Caco-2 (cell line): ENCODE data around the gene FBXL15. TPM values are rescaled to one million over a fixed set of nuclear protein-coding genes. Genes with fewer than 3 reads are reported as not detected.

Source experiments
- BruUV-seq: library from RNA; stranded (reverse); fragments of 400-500 nt; replicated peaks from 2 replicates; lab custom pipeline; 2021; lab: Mats Ljungman, UMichigan
- CTCF ChIA-PET: fragments of 300-600 bp; sonication (Branson Sonifier 250); formaldehyde crosslinking; loops from one replicate; lab custom pipeline; 2022; ENCODE audit warnings: antibody characterized with exemption; lab: Charles Lee
- POLR2A ChIA-PET: fragments of 300-600 bp; sonication (Branson Sonifier 250); formaldehyde crosslinking; loops from one replicate; lab custom pipeline; 2022; ENCODE audit warnings: antibody characterized with exemption; lab: Charles Lee
- DNase-seq, 2 experiments: peaks; one replicate each; pipeline versions ENCODE4 v3.0.0 to v3.0.0-alpha.2; 2020 to 2022
- H3K27me3 ChIP-seq: replicated peaks from 2 replicates; pipeline ENCODE4 v1.6.0; 2011; ENCODE audit warnings: low read length; ENCODE audit not compliant: control insufficient read depth, insufficient read depth
- H3K36me3 ChIP-seq: 2 replicates; pipeline ENCODE4 v1.5.1; 2011; ENCODE audit warnings: low read length; ENCODE audit not compliant: control insufficient read depth, insufficient read depth
- H3K4me1 ChIP-seq: fragments of 250-450 bp; sonication (Bioruptor Pico); 2 replicates; pipeline ENCODE4 v1.5.1; 2020; ENCODE audit warnings: mild to moderate bottlenecking
- H3K4me3 ChIP-seq: 2 replicates; pipeline ENCODE4 v1.5.1; 2011; ENCODE audit warnings: low read depth, mild to moderate bottlenecking, control low read depth, low read length
- H3K9me3 ChIP-seq: fragments of 250-450 bp; sonication (Bioruptor Pico); 2 replicates; pipeline ENCODE4 v1.5.1; 2020; ENCODE audit warnings: mild to moderate bottlenecking, moderate library complexity
- H3K27ac Mint-ChIP-seq: one replicate; pipeline ENCODE4 v1.8.0; 2022; ENCODE audit warnings: mixed read lengths; ENCODE audit not compliant: unreplicated experiment
- H3K27me3 Mint-ChIP-seq: one replicate; pipeline ENCODE4 v1.8.0; 2022; ENCODE audit warnings: mixed read lengths; ENCODE audit not compliant: insufficient read depth, unreplicated experiment
- H3K36me3 Mint-ChIP-seq: one replicate; pipeline ENCODE4 v1.8.0; 2022; ENCODE audit warnings: mild to moderate bottlenecking, mixed read lengths; ENCODE audit not compliant: insufficient read depth, unreplicated experiment
- H3K4me1 Mint-ChIP-seq: one replicate; pipeline ENCODE4 v1.8.0; 2022; ENCODE audit warnings: low read depth, mixed read lengths; ENCODE audit not compliant: unreplicated experiment
- H3K4me3 Mint-ChIP-seq: one replicate; pipeline ENCODE4 v1.8.0; 2022; ENCODE audit warnings: mild to moderate bottlenecking, moderate library complexity, mixed read lengths; ENCODE audit not compliant: unreplicated experiment
- H3K9me3 Mint-ChIP-seq: one replicate; pipeline ENCODE4 v1.8.0; 2022; ENCODE audit warnings: mixed read lengths; ENCODE audit not compliant: unreplicated experiment
- intact Hi-C: fragments of 100-400 bp; cut with micrococcal nuclease; formaldehyde crosslinking; loops from one replicate; pipeline ENCODE4 v1.10.0; 2022; ENCODE audit not compliant: unreplicated experiment
- total RNA-seq: library from RNA; stranded (reverse); gene quantifications from 2 replicates; pipeline ENCODE4 v1.2.3, GENCODE V29; 2022
- TF ChIP-seq, protein P1 (sequence below), 2 experiments: fragments of 200-600 bp in 1 of 2; IDR thresholded peaks; 1 replicate in 1 of 2; 2 replicates in 1 of 2; pipeline versions ENCODE4 v1.5.1 to v1.8.0; 2011 to 2022; ENCODE audit warnings: antibody characterized with exemption in 1 of 2, control low read depth in 1 of 2, inconsistent platforms in 1 of 2, low read depth in 1 of 2, low read length in 1 of 2, mild to moderate bottlenecking in 1 of 2, moderate library complexity in 1 of 2; ENCODE audit not compliant: insufficient read depth in 1 of 2, severe bottlenecking in 1 of 2, unreplicated experiment in 1 of 2

The FBXL15 gene
- total RNA-seq, 1 experiment from 2014 or later: 7.9 TPM

DNA sequence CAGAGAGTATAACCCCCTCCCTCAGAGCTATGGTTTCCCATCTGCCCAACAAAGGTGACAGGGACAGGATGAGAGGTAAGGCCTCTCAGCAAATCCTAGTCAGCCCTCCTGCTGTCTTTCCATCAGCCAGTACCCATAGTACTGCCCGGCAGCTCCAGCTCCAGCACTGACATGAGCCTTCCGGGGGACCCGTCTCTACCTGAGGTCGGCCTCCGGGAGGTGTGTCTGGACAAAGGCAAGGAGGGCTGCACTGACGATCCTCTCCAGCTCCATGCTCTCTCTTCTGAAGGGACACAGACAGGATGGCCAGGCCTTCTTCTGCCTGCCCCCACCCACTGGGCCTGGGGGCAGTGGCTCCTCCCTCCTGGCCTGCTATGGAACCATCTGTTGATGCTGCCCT, 4.3 kb downstream of the FBXL15 start:
- Histone ChIP-seq H3K4me3 (no peak overlapping the region), H3K4me1 (peaks cover 5% of the 10 kb centered on the region; the same call in 1 of the 2 replicates), H3K27me3 (no peaks in the 10 kb centered on the region), H3K36me3 (0 out of 2 replicates have a peak, but pooled peaks cover 1% of the 10 kb centered on the region), H3K9me3 (no peaks in the 10 kb centered on the region)
- Mint-ChIP-seq H3K27me3 (no peaks in the 10 kb centered on the region), H3K9me3 (no peaks in the 10 kb centered on the region), H3K4me3 (no peak overlapping the region), H3K36me3 (peaks cover 22% of the 10 kb centered on the region), H3K4me1 (no peaks in the 10 kb centered on the region), H3K27ac (no peak overlapping the region)
- intact Hi-C loops: loop anchor here (5.0 kb wide), 1 partner anchor 157 kb away; no protein-coding TSS in a partner anchor
- no peak for DNase-seq
- ChIA-PET POLR2A (interaction anchor here (0.5 kb wide), 1 partner anchor 22 kb away, joined by 7 read pairs; no protein-coding TSS in a partner anchor), CTCF (no interaction called here)
- no TSS peak for BruUV-seq
- TF ChIP-seq, protein P1, sequence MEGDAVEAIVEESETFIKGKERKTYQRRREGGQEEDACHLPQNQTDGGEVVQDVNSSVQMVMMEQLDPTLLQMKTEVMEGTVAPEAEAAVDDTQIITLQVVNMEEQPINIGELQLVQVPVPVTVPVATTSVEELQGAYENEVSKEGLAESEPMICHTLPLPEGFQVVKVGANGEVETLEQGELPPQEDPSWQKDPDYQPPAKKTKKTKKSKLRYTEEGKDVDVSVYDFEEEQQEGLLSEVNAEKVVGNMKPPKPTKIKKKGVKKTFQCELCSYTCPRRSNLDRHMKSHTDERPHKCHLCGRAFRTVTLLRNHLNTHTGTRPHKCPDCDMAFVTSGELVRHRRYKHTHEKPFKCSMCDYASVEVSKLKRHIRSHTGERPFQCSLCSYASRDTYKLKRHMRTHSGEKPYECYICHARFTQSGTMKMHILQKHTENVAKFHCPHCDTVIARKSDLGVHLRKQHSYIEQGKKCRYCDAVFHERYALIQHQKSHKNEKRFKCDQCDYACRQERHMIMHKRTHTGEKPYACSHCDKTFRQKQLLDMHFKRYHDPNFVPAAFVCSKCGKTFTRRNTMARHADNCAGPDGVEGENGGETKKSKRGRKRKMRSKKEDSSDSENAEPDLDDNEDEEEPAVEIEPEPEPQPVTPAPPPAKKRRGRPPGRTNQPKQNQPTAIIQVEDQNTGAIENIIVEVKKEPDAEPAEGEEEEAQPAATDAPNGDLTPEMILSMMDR (IDR thresholded peaks at IDR 0.05; ENCODE audit: insufficient read depth in 1 of 2, low read depth in 1 of 2, low read length in 1 of 2, severe bottlenecking in 1 of 2, unreplicated experiment in 1 of 2): no peak

DNA sequence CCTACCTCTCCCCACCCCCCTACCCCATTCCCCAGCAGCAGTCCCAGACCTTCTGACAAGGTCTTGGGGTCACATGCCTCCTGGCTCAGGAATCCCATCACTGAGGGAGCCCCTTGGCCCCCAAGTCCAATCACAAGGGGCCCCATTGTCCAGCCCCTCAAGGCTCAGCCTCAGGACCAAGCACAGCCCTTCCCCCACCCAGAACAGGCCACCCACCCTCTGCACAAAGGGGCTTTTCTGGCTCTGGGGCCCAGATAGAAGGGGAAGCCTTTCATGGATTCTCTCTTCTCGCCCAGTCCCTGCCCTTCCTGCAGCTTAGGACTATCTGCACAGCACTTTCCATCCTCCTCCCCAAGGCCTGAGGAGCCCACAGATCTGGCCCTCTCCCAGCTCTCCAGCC, 4.8 kb downstream of the FBXL15 start:
- TF ChIP-seq, protein P1 (IDR thresholded peaks at IDR 0.05; ENCODE audit: insufficient read depth in 1 of 2, low read depth in 1 of 2, low read length in 1 of 2, severe bottlenecking in 1 of 2, unreplicated experiment in 1 of 2): no peak
- POLR2A ChIA-PET: no interaction called here
- intact Hi-C loops: no loop called here
- H3K4me1 Mint-ChIP-seq: no peaks in the 10 kb centered on the region
- no peak overlapping the region for H3K4me3 Mint-ChIP-seq
- no peak for DNase-seq
- H3K4me1 ChIP-seq: peaks cover 5% of the 10 kb centered on the region; the same call in 1 of the 2 replicates
- H3K27me3 ChIP-seq: no peaks in the 10 kb centered on the region
- no peak overlapping the region for H3K4me3 ChIP-seq
- H3K27me3 Mint-ChIP-seq: no peaks in the 10 kb centered on the region
- H3K27ac Mint-ChIP-seq: no peak overlapping the region
- H3K36me3 ChIP-seq: 0 out of 2 replicates have a peak, but pooled peaks cover 1% of the 10 kb centered on the region
- no peaks in the 10 kb centered on the region for H3K9me3 ChIP-seq
- CTCF ChIA-PET: interaction anchor here (0.5 to 1.1 kb wide), 2 partner anchors 57 to 158 kb away, joined by 3 read pairs; no protein-coding TSS in a partner anchor
- H3K9me3 Mint-ChIP-seq: no peaks in the 10 kb centered on the region
- no TSS peak for BruUV-seq
- peaks cover 20% of the 10 kb centered on the region for H3K36me3 Mint-ChIP-seq

DNA sequence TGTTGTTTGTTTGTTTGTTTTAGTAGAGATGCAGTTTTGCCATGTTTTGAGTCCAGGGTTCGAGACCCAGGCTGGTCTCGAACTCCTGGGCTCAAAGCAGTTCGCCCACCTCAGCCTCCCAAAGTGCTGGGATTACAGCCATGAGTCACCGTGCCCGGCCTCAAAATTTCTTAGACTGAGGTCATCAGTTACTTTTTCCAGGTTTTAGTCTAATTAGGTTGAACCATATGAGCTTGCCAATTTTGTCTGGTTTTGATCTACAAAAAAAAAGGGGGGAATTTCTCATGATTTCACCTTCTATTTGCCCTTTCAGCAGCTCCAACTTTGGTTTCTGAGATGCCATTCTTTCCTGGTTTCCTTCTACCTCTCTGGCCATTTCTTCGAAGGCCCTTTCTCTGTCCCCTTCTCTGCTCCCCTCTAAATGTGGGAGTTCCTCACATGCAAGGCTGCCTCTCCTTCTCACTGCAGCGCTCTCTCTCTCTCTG, 6.2 kb downstream of the FBXL15 start:
- BruUV-seq: no TSS peak
- ChIA-PET CTCF (no interaction called here), POLR2A (interaction anchor here (0.6 kb wide), 1 partner anchor 23 kb away, joined by 3 read pairs; no protein-coding TSS in a partner anchor)
- Histone ChIP-seq H3K4me1 (peaks cover 5% of the 10 kb centered on the region; the same call in 1 of the 2 replicates), H3K36me3 (0 out of 2 replicates have a peak, but pooled peaks cover 1% of the 10 kb centered on the region), H3K9me3 (no peaks in the 10 kb centered on the region), H3K27me3 (no peaks in the 10 kb centered on the region), H3K4me3 (no peak overlapping the region)
- Mint-ChIP-seq H3K27ac (no peak overlapping the region), H3K36me3 (peaks cover 7% of the 10 kb centered on the region), H3K4me3 (no peak overlapping the region), H3K9me3 (no peaks in the 10 kb centered on the region), H3K4me1 (peaks cover 6% of the 10 kb centered on the region), H3K27me3 (no peaks in the 10 kb centered on the region)
- TF ChIP-seq, protein P1 (IDR thresholded peaks at IDR 0.05; ENCODE audit: insufficient read depth in 1 of 2, low read depth in 1 of 2, low read length in 1 of 2, severe bottlenecking in 1 of 2, unreplicated experiment in 1 of 2): no peak
- intact Hi-C loops: no loop called here
- no peak for DNase-seq
